Fibroblast of skin of left quadriceps (primary cell): Measurements from ENCODE around the gene UPK2.
A peak's percentile ranks its signal among the peaks of the same experiment; 100 is the strongest.

Experiments used
- DNase-seq, 2 experiments: peaks; one replicate each; pipeline ENCODE4 v3.0.0-alpha.2; 2013; ENCODE audit warnings: low read depth in 2 of 2

UPK2 gene

DNA sequence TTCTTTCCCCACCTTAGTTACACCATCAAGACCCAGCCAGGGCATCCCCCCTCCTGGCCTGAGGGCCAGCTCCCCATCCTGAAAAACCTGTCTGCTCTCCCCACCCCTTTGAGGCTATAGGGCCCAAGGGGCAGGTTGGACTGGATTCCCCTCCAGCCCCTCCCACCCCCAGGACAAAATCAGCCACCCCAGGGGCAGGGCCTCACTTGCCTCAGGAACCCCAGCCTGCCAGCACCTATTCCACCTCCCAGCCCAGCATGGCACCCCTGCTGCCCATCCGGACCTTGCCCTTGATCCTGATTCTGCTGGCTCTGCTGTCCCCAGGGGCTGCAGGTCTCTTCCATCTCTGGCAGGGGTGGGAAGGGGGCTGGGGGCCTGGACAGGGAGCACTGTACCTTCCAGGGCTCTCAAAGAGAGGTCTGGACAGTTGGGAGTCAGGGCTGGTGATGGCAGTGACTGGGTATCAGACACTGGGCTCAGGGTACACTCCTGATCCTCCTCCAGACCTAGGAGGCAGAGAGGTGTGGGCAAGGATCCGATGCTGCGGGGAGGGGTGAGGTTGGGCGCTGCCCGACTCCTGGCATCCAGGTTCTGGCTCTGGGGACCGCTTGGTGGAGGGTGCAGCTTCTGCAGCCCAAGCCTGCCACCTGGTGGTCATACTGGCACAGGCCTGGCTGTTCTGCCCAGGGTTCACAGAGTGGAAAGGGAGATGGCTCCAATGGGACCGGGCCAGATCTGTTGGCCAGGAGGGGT, at the start of gene UPK2:
Gene UPK2 (plus strand): TSS at position 205 of the 753 bp plus-strand sequence. CDS start 53 bp downstream, at position 258.
- DNase-seq, result peak; percentile 29 to 42

DNA sequence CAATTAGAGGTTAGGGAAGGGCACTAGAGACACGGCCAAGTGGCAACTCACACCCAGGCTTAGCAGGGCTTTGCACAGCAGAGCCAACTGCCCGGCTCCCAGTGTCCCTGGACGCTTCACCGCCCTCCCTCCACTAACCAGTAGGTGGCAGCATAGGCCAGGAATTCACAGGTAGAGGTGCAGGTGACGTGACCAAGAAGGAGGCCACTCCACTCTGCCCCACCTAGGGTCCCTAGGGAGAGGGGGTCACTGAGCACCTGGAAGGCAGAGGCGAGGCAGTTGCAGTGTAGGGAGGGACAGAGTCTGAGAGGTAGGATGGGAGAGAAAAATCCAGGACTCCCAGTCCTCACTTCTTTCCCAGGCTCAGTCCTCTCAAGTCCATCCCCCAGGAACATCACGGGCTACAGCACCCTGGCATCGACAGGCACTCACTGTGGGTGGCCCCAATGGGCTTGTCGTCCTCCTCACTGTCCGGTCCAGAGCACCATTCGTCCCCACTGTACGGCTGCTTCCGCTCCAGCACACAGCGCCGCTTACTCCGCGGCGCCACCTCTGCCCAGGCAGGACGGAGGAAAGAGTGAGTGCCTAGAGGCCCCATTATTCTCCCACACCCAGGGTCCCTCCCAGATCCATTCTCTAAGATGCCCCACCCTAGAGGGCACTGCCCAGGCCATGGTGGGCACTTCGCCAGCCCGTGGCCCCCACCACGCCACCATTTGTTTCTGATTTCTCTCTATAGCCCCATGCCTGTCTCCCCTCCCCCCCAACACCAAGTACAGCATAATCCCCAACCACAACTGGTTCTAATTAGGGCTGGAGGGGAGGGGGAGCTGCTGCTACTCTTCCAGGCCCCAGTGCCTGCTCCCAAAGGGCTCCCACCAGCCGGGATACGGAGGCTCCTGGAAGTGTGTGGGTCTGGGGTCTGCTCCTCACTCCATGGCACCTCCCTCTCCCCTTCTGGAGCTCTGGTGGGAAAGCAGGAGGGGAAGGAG, 48.8 kb upstream of the UPK2 start:
- DNase-seq, result peak in 1 of 2 experiments; percentile 66

DNA sequence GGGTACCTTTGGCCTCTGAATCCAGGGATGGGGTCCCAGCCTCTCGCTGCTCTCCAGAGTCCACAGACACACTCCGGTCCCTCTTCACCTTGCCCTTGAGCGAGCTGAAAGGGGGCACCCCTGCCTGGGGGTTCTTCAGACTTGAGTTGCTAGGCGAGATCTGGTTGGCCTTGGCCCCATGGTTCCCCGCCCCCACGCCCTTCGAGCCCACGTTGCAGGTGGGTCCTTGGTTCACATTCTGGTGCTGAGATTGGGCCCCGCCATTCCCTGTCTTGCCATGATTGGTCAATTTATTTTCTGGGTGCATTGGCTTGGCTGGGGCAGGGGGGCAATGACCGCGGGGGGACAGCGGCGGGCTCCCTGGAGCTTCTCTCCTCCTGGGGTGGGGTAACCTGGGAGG, 47.8 kb upstream of the UPK2 start:
- no peak for DNase-seq

DNA sequence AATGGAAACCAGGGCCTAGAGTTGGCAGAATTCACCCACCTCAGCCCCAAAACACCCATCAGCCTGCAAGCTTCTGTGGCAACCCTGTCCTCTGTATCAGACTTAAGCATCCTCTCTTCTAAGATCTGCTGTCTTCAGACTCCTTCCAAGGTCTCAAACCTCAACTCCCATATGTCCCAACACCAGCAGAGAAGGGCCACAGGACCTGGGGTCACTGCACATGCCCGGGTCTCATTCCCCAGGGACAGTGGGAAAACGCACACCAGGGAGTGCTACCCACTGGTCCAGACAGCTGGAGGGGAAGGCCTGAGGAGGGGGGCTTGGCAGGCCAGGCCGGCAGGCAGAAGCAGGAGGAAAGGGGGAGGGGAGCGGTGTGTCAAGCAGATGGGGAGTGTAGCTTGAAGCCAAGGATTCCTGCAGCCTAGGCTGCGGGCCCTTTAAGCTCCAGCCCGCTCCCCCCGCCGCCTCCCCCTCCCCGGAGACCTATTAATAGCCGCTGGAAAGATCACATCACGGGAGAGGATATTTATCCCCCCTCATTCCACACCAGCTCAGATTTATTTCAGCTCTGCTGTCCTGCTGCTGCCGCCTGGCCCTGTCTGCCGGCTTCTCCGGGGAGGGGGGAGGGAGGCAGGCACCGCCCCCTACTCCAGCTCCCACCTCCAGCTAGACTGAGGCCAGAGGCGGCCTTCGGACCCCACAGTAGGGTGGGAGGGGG, 47.0 kb upstream of the UPK2 start:
- peak; percentile 95 for DNase-seq

DNA sequence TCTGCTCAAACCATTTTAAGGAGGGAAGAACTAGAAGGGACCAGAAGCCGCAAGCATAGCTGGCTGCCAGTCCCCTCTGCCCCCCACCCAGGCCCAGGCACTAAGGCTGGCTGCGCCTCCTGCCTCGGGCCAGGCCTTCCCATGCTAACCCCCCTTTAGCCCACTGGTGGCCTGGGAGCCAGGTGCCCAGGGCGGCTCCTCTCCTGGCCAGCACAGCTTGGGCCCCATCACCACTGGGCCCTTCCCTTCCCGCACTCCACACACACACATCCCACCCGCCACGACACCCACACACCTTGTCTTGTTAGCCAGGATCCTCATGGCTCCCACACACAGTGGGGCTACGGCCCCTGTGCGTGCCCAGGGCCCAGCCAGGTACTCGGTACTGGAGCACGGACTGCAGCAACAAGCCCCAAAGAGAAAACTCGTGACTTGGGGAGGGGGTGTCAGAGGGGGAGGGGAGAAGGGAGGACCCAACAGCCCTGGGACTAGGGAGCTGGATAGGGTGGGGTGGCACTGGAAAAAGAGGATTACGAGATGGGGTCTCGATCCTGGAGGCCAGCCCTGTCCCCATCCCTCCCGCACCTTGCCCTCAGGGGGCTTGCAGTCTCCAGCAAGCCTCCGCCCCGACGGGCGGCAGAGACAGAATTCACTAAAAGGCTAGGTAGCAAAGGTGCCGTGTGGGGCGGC, 46.3 kb upstream of the UPK2 start:
- no peak for DNase-seq

DNA sequence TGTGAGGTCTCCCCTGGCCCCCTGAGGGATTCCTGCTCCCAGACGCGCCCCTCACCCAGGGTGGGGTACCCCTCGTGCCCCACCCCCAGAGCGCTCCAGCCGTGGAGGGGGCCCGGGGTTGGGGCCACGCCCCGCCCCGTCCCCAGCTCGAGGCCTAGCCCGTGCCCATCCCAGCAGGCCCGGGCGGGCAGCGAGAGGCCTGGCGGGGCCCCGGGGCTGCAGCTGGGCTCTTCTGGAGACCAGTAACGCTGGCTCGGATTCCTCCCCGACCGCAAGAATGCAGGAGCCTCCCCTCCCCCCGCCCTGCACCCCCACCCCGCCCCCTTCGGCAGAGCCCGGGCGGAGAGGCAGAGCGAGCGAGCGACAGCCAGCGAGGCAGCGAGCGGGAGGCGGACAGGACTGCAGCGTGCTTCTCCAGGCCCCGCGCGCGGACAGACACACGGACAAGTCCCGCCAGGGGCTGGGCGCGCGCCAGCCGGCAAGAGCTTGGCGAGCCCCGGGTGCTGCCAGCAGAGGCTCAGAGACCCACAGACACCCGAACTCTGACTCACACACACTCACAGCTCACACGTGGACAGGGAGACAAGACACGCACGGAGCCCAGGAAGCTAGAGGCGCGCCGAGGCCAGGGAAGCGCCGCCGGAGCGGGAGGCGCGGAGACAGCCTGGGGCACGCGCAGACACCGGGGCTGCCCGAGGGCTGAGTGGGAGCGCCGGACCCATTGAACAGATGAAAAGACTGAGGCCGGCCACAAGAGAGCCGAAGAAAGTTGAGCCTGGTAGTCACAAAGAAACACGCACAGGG, 45.6 kb upstream of the UPK2 start:
- DNase-seq, result peak; percentile 79 to 83

DNA sequence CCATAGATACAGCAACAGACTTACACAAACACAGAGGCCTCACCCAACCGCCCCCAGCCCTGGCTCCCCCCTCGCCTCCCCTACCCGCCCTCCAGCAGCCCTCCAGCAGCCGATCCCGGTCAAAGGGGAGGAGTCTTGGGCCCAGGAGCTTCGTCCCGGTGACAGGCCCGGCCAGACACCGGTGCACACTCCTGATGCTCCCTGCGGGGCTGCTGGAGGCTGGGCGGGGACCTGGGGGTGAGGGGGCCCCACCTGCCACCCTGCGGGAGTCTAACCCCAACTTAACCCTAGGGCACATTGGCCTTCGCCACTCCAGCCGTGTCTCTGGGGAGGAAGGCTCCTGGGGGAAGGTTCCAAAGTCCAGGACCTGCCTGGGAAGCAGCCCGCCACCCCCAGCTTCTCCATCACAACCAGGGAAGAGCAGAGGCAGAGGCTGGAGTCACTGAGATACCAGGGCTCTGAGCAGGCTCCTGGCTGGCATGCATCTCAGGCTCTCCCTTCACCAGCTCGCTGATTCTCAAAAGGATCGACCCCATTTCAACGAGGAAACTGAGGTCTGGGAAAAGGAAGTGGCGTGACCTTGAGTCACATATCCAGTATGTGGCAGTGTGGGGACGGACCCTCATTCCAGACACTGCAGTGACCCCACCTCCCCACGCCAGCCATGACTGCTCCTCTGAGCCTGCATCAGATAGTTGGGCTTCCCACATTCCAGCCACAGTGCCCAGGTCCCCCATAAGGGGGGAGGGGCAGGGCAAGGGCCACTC, 44.8 kb upstream of the UPK2 start:
- DNase-seq, result no peak

DNA sequence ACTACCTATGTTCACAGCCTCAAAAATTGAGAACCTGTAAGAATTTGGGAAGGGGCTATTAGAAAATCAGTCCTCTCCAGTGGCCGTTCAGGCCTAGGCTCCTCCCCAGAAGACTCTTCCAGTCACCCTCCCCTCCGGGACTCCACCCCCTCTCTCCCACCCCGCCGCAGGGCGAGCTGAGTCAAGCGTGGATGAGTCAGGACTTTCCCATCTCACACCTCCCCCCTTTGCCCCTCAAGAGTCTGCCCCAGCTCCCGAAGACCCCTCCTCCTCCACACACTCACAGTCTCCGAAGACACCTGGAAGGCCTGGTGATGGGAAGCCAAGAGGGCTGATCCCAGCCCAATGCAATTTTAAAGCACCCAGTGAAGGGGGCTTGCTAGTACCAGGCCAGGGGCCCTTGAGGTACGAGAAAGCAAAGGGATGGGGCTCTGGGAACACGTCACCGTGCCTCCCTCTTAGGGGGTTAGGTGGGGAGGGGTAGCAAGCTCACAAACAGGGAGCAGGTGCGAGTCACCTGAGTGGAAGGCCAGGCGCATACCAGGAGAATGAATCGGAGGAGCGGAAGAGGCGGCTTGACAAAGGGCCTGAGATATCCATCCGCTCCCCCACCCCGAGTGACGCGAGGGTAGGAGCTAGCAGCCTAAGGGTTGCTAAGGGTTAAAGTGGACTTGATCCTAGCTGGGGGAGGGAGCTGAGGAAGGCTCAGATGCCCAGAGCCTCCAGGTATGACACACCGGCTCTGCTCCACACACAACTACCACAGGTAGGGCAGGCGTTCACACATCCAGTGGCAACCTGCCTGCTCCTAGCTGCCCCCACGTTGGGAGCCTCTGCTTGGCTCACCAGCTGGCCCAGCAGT, 44.0 kb upstream of the UPK2 start:
- peak; percentile 77 to 81 for DNase-seq

DNA sequence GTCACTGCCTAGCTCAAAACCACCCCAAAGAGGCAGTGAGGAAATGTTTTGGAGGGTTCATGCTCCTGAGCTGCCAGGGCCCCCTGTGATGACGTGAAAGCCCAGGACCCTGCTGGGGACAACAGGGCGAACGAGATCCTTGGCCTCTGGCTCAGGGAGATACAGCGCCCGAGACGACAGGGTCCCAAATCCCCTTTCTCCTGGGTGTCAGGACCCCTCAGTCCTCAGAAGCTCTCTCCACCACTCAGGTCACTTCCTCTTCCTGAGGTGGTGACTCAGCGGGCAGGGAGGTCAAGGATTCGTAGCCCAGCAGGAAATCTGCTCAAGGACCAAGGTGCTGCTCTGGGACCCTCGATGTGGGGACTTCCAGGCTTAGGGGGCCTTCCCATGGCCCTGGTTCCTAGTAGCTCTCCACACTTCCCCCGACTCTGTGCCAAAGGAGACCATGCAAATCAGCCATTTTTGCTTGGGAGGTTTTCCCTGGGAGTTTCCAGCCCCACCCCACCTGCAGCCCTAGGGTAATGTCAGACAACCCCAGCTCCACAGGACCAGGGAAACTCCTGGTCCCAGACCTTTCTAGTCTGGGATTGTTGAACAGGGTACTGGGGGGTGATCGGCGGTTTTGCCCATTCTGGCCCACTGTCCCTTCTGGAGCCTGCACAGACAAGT, 43.2 kb upstream of the UPK2 start:
- DNase-seq, result no peak

DNA sequence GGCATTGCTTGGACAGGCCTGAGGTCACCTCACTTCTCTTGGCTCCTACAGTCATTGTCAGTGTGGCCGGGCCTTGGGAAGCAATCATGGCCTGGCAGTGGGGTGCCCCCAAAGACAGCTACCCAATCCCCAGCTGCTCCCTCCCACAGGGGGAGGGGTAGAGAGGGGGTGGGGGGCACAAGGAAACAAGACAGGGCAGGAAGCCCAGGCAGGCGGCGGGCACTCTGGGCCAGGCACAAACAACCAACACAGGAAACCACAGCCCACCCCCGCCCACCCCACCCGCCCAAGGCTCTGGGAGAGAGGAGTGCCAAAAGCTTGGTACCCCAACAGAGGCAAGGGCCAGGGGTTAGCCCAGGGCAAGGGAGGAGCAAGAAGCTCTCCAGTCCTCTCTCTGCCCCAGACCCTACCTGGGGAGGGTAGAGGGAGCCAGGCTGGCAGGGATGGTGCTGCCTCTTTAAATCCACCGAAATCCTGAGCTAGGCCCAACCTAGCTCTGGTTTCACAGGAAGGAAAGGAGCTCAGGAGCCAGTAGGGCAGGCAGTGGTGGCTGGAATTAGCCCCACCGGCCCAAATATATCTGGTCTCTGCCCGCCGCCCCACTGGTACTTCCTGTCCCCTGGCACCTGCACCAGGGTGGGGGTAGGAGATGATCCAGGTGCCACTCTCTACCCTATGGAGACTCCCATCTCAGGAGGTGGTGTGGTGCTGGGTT, 42.5 kb upstream of the UPK2 start:
- DNase-seq, result no peak

DNA sequence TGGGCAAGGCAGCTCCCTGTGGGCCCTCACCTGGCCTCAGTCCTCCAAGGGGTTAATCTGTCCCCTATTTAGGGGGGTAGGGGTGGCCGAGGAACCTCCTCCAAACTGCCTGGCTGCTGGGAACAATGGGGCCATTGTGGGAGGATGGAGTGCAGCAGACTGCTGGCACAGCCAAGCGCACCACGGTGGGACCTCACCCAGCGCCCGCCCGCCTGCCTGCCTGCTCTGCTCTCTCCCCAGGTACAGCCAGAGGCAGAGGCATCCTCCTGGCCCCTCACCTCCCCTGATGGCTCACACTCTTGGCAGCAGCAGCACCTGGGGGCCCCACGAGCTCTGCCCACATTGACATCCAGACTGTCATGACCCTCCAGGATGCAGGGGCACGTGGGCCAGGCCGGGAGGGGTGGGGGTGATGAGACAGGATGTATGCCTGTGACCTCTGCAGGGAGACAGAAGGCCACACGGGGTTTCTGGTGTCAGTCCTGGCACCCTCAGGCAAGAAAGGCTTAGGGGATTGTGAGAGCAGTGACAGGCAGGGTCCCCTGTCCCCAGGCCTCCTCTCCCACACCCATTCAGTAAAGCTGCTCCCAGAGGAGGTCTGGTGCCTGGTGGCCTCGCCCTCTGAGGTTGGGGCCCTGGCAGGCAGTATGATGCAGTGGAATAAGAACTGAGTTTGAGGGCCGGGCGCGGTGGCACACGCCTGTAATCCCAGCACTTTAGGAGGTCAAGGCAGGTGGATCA, 41.8 kb upstream of the UPK2 start:
- DNase-seq, result no peak

DNA sequence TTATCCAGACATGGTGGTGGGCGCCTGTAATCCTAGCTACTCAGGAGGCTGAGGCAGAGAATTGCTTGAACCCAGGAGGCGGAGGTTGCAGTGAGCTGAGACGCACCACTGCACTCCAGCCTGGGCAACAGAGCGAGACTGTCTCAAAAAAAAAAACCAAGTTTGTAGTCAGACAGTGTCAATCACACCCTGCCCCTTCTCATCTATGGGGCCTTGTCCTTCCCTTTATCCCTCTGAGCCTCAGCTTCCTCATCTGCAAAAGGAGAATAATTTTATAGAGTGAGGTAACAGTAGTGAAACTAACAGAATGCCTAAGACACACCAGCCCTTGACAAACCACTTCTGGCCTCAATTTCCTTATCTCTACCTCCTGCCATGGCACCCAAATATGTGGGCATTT, 41.1 kb upstream of the UPK2 start:
- no peak for DNase-seq

DNA sequence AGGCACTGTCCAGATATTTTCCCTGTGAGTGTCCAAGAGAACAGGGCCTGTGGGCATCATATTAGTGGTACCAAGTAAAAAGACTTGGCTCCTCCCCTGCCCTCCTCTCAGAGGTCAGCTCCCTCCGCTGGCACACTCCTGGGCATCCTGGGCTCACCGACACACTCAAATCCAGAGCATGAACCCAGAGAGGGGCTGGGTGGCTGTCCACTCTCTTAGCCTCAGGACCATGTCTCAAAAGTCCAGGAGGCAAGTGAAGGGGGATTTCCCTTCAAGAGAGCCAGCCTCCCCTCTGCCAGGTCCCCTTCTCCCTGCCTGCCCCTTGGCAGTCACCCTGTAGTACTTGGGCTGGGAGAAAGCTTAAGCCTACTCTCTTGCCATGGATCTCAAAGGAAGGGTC, 40.7 kb upstream of the UPK2 start:
- no peak for DNase-seq

DNA sequence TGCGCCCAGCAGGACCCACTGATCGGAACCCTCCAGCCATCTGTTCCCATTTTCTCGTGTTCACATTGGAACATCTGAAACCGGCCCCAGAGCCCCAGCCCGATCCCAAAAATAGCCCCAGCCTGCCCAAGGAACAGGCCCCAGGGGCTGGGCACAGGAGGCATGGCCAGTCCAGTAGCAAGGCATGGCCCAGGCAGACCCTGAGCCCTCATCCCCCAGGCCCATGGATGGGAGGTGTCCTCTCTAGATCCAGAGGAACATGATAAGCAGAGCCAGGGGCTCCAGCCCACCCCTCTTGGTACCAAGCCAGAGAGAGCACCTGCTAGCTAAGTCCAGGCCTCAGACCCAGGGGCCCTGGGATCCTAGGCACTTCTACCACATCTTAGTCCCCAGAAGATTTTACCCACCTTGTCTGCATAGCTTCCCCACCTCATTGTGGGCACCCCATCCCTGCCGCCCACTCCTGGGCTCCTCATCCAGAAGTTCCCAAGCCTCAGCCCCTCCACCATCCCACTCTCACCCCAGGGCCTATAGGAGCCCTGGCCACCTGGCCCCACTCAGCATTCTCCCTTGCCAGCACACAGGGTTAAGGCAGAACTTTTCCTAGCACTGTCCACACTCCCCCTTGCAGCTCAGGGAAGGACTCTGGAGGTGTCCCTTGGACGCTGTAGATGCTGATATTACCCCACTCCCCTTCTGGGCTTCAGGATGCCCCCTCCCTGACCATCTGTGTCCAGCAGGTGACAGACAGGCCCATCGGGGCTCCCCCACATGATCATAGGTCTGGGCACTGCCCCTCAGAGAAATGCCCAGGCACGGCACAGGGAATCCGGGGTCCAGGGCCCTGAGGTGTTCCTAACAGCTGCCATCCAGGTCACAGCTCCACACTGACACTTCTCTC, 39.9 kb upstream of the UPK2 start:
- no peak for DNase-seq

DNA sequence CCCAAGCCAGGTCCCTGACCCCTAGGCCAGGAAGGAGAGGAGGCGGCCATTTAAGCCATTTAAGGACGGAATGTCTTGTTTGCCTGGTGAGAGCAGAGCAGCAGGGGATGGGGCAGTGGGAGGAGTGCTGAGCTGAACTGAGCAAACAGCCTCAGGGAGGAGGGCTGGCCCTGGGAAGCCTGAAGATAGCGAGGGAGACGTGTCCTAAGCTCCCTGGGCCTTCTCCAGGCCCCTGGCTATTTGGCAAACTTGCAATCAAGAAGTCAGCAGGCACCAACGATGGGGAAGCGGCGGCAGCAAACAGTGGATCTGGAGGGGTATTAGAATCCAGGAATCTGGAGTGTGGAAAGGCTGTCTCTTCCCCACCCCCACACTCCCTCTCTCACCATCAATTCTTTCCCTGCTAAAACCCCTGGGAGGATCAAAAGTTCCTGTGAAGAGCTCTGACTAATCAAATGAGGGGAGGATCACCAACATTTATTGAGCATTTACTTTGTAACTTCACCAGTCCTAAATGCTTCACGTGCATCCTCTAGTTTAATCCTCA, 39.2 kb upstream of the UPK2 start:
- DNase-seq, result peak in 1 of 2 experiments; percentile 43
